Hepatocyte (in vitro differentiated cells): ENCODE measurements around the gene BCL7C. TPM values are rescaled to one million over a fixed set of nuclear protein-coding genes. Genes with fewer than 3 reads are reported as not detected.

Experiments
- DNase-seq: peaks from one replicate; pipeline ENCODE4 v3.0.0-alpha.2; 2016; ENCODE audit warnings: low spot score
- H2AFZ ChIP-seq: fragments of 200-600 bp; sonication (generic); 2 replicates; pipeline ENCODE4 v1.6.0; 2016; ENCODE audit warnings: antibody characterized with exemption, mild to moderate bottlenecking
- H3K27ac ChIP-seq: fragments of 200-600 bp; sonication (generic); 2 replicates; pipeline ENCODE4 v1.5.1; 2016; ENCODE audit warnings: mild to moderate bottlenecking
- H3K27me3 ChIP-seq: fragments of 200-600 bp; sonication (generic); 2 replicates; pipeline ENCODE4 v1.6.1; 2016
- H3K36me3 ChIP-seq: fragments of 200-600 bp; sonication (generic); replicated peaks from 2 replicates; pipeline ENCODE4 v1.5.1; 2016; ENCODE audit warnings: low read depth; ENCODE audit not compliant: insufficient read depth
- H3K4me1 ChIP-seq: fragments of 200-600 bp; sonication (generic); 2 replicates; pipeline ENCODE4 v1.5.1; 2016; ENCODE audit warnings: mild to moderate bottlenecking, moderate library complexity; ENCODE audit not compliant: insufficient read depth
- H3K4me2 ChIP-seq: fragments of 200-600 bp; sonication (generic); 2 replicates; pipeline ENCODE4 v1.6.0; 2016
- H3K4me3 ChIP-seq: fragments of 200-600 bp; sonication (generic); 2 replicates; pipeline ENCODE4 v1.5.1; 2016; ENCODE audit warnings: mild to moderate bottlenecking
- H3K79me2 ChIP-seq: fragments of 200-600 bp; sonication (generic); 2 replicates; pipeline ENCODE4 v1.6.0; 2017; ENCODE audit warnings: mild to moderate bottlenecking
- H3K9me2 ChIP-seq: fragments of 200-600 bp; sonication (generic); replicated peaks from 2 replicates; pipeline ENCODE4 v1.6.0; 2017; ENCODE audit warnings: mild to moderate bottlenecking; ENCODE audit not compliant: insufficient read depth
- H3K9me3 ChIP-seq: fragments of 200-600 bp; sonication (generic); 2 replicates; pipeline ENCODE4 v1.5.1; 2016; ENCODE audit warnings: low read depth, mild to moderate bottlenecking
- H4K20me1 ChIP-seq: fragments of 200-600 bp; sonication (generic); 2 replicates; pipeline ENCODE4 v1.6.0; 2016; ENCODE audit warnings: mild to moderate bottlenecking; ENCODE audit not compliant: insufficient read depth, poor library complexity, severe bottlenecking
- CTCF ChIP-seq: fragments of 200-600 bp; sonication (generic); IDR thresholded peaks from 2 replicates; pipeline ENCODE4 v1.5.1; 2016; ENCODE audit warnings: antibody characterized with exemption, mild to moderate bottlenecking; ENCODE audit not compliant: poor library complexity
- EZH2 ChIP-seq: fragments of 200-600 bp; sonication (generic); IDR thresholded peaks from 2 replicates; pipeline ENCODE4 v1.6.1; 2016; ENCODE audit warnings: antibody characterized with exemption, mild to moderate bottlenecking, borderline replicate concordance
- EZH2phosphoT487 ChIP-seq: fragments of 200-600 bp; sonication (generic); IDR thresholded peaks from one replicate; pipeline ENCODE4 v1.6.1; 2018; ENCODE audit warnings: antibody characterized with exemption, mild to moderate bottlenecking, low read depth, moderate library complexity; ENCODE audit not compliant: unreplicated experiment, severe bottlenecking
- WGBS: methylation state at CpG from one replicate; pipeline ENCODE4 v1.1.6; 2016; ENCODE audit warnings: low lambda C conversion rate; ENCODE audit errors: missing lambda C conversion rate; 5-methylcytosine and 5-hydroxymethylcytosine counted together
- polyA plus RNA-seq: library from polyadenylated mRNA; unstranded; fragments of >200 nt; fragmentation: Nextera tagmentation; extraction: Ambion mirVana; gene quantifications from 2 replicates; pipeline ENCODE4 v1.2.1, GENCODE V29; 2016
- total RNA-seq: library from RNA; depleted of rRNA; stranded (reverse); fragments of >200 nt; gene quantifications from 2 replicates; pipeline ENCODE4 v1.2.3, GENCODE V29; 2014

Gene BCL7C
- total and polyA plus RNA-seq, 2 experiments from 2014 or later = 25.7 to 54.1 TPM

GRCh38 chr16:30922960-30923535 is 29.2 kb upstream of the BCL7C start:
- peaks cover 5% of the 10 kb centered on the region for H3K4me1 ChIP-seq
- TF ChIP-seq CTCF (no peak), EZH2phosphoT487 (no peak), EZH2 (no peak)
- H3K27ac ChIP-seq = peak overlapping the region; percentile 91
- peak overlapping the region; percentile 26 for H2AFZ ChIP-seq
- peak overlapping the region; percentile 20 for H3K4me3 ChIP-seq
- peak; percentile 99 for DNase-seq
- H3K9me2 ChIP-seq = no peaks in the 10 kb centered on the region
- H4K20me1 ChIP-seq = peaks cover 3% of the 10 kb centered on the region
- H3K9me3 ChIP-seq = no peaks in the 10 kb centered on the region
- H3K36me3 ChIP-seq = no peaks in the 10 kb centered on the region
- no peaks in the 10 kb centered on the region for H3K27me3 ChIP-seq
- H3K4me2 ChIP-seq = peak overlapping the region; percentile 93
- peaks cover 20% of the 10 kb centered on the region for H3K79me2 ChIP-seq
- WGBS = 1% methylated on average over 32 of the region's 33 CpGs

GRCh38 chr16:30922420-30922959 is 28.6 kb upstream of the BCL7C start:
- Histone ChIP-seq H3K79me2 (peaks cover 20% of the 10 kb centered on the region), H3K27me3 (no peaks in the 10 kb centered on the region), H3K36me3 (no peaks in the 10 kb centered on the region), H4K20me1 (peaks cover 3% of the 10 kb centered on the region), H3K4me1 (peaks cover 5% of the 10 kb centered on the region), H3K27ac (peak overlapping the region; percentile 91), H3K4me2 (peak overlapping the region; percentile 83), H3K4me3 (peak overlapping the region; percentile 50), H3K9me3 (no peaks in the 10 kb centered on the region), H2AFZ (peak overlapping the region; percentile 45), H3K9me2 (no peaks in the 10 kb centered on the region)
- under 1% methylated on average over 42 of the region's 42 CpGs for WGBS
- peak; percentile 99 for DNase-seq
- TF ChIP-seq EZH2phosphoT487 = no peak
- no peak for TF ChIP-seq CTCF
- no peak for TF ChIP-seq EZH2

- no peaks in the 10 kb centered on the region for H3K9me3 ChIP-seq
- H3K4me1 ChIP-seq = peaks cover 5% of the 10 kb centered on the region
- TF ChIP-seq CTCF = peak; percentile 96
- no peak for TF ChIP-seq EZH2
- no peaks in the 10 kb centered on the region for H3K36me3 ChIP-seq
- H3K4me2 ChIP-seq = peak overlapping the region; percentile 83
- H3K27me3 ChIP-seq = no peaks in the 10 kb centered on the region
- H3K79me2 ChIP-seq = peaks cover 20% of the 10 kb centered on the region
- H2AFZ ChIP-seq = peak overlapping the region; percentile 45
- peaks cover 3% of the 10 kb centered on the region for H4K20me1 ChIP-seq
- H3K4me3 ChIP-seq = peak overlapping the region; percentile 50
- H3K27ac ChIP-seq = peak overlapping the region; percentile 73
- peak; percentile 96 for DNase-seq
- whole genome bisulfite sequencing = 2% methylated on average over 37 of the region's 37 CpGs
- no peaks in the 10 kb centered on the region for H3K9me2 ChIP-seq
These were observed 28.0 kb upstream of the BCL7C start for GRCh38 chr16:30921748-30922419.
